ENCODE data around the gene SLC16A7. TPM values are rescaled to one million over a fixed set of nuclear protein-coding genes. Genes with fewer than 3 reads are reported as not detected.

The SLC16A7 gene
- polyA plus RNA-seq, 1 of the 3 experiments (the other 2 are of a cell fraction) = not detected

- no peak overlapping the region for H3K4me2 ChIP-seq
- no peaks in the 10 kb centered on the region for H4K20me1 ChIP-seq (ENCODE audit: insufficient read depth)
- ChIA-PET POLR2A (no interaction called here), CTCF (no interaction called here)
- no peaks in the 10 kb centered on the region for H3F3A ChIP-seq (replicated peaks; ENCODE audit: insufficient read depth)
- TF ChIP-seq NFIC (IDR thresholded peaks at IDR 0.05; ENCODE audit: borderline replicate concordance) = no peak
- no peak for TF ChIP-seq FOSL2 (IDR thresholded peaks at IDR 0.05; ENCODE audit: borderline replicate concordance, low read depth)
- TF ChIP-seq CTCF (IDR thresholded peaks at IDR 0.05) = no peak
- TF ChIP-seq EZH2phosphoT487 (IDR thresholded peaks at IDR 0.05; ENCODE audit: borderline replicate concordance, low read depth) = no peak
- TF ChIP-seq ELF1 (IDR thresholded peaks at IDR 0.05) = no peak
- TF ChIP-seq POLR2AphosphoS5 (IDR thresholded peaks at IDR 0.05; ENCODE audit: low read depth, low read length) = no peak
- TF ChIP-seq GABPA (IDR thresholded peaks at IDR 0.05; ENCODE audit: low read depth) = no peak
- no peak for TF ChIP-seq RCOR1 (IDR thresholded peaks at IDR 0.05; ENCODE audit: low read length)
- TF ChIP-seq RXRA (IDR thresholded peaks at IDR 0.05; ENCODE audit: borderline replicate concordance, low read depth) = no peak
- H2AFZ ChIP-seq (ENCODE audit: low read depth) = no peak overlapping the region
- 13% methylated on average over 2 of the region's 2 CpGs for WGBS (ENCODE audit: low lambda C conversion rate)
- H3K9me3 ChIP-seq = no peaks in the 10 kb centered on the region
- no peak overlapping the region for H3K4me3 ChIP-seq (ENCODE audit: low read depth in 2 of 2, low read length in 1 of 2)
- H3K4me1 ChIP-seq (ENCODE audit: control insufficient read depth in 1 of 2, insufficient read depth in 2 of 2, low read depth in 1 of 2, low read length in 1 of 2) = no peaks in the 10 kb centered on the region
- DNase-seq = no peak
- no peak overlapping the region for H3K27ac ChIP-seq (ENCODE audit: low read depth in 2 of 2, low read length in 1 of 2)
- H3K79me2 ChIP-seq (ENCODE audit: insufficient read depth) = no peaks in the 10 kb centered on the region
- no peaks in the 10 kb centered on the region for H3K9me2 ChIP-seq
- H3K27me3 ChIP-seq (ENCODE audit: insufficient read depth) = no peaks in the 10 kb centered on the region
- no peak overlapping the region for H3K9ac ChIP-seq
- H3K36me3 ChIP-seq (replicated peaks in 1 of 2; ENCODE audit: control insufficient read depth in 1 of 2, insufficient read depth in 2 of 2, low read length in 1 of 2) = no peaks in the 10 kb centered on the region
These were observed 16.2 kb upstream of the SLC16A7 start for GRCh38 chr12:59579631-59580030.

GRCh38 chr12:59580050-59580449, 15.8 kb upstream of the SLC16A7 start:
- Histone ChIP-seq H4K20me1 (ENCODE audit: insufficient read depth) (no peaks in the 10 kb centered on the region), H3K79me2 (ENCODE audit: insufficient read depth) (no peaks in the 10 kb centered on the region), H3F3A (replicated peaks; ENCODE audit: insufficient read depth) (no peaks in the 10 kb centered on the region), H3K27me3 (ENCODE audit: insufficient read depth) (no peaks in the 10 kb centered on the region), H3K9me2 (no peaks in the 10 kb centered on the region), H2AFZ (ENCODE audit: low read depth) (no peak overlapping the region), H3K9ac (no peak overlapping the region), H3K36me3 (replicated peaks in 1 of 2; ENCODE audit: control insufficient read depth in 1 of 2, insufficient read depth in 2 of 2, low read length in 1 of 2) (no peaks in the 10 kb centered on the region), H3K9me3 (no peaks in the 10 kb centered on the region), H3K4me2 (no peak overlapping the region), H3K27ac (ENCODE audit: low read depth in 2 of 2, low read length in 1 of 2) (no peak overlapping the region), H3K4me1 (ENCODE audit: control insufficient read depth in 1 of 2, insufficient read depth in 2 of 2, low read depth in 1 of 2, low read length in 1 of 2) (no peaks in the 10 kb centered on the region), H3K4me3 (ENCODE audit: low read depth in 2 of 2, low read length in 1 of 2) (no peak overlapping the region)
- TF ChIP-seq EP300 (IDR thresholded peaks at IDR 0.05; ENCODE audit: borderline replicate concordance in 1 of 2, low read depth in 1 of 2, low read length in 1 of 2) (no peak), RCOR1 (IDR thresholded peaks at IDR 0.05; ENCODE audit: low read length) (no peak), SIN3A (IDR thresholded peaks at IDR 0.05; ENCODE audit: borderline replicate concordance, low read depth, low read length) (no peak), RFX5 (IDR thresholded peaks at IDR 0.05; ENCODE audit: low read length) (no peak), IRF3 (IDR thresholded peaks at IDR 0.05; ENCODE audit: low read depth, low read length) (no peak), SMC3 (IDR thresholded peaks at IDR 0.05; ENCODE audit: low read depth, low read length) (no peak), TCF12 (IDR thresholded peaks at IDR 0.05) (no peak), USF1 (IDR thresholded peaks at IDR 0.05; ENCODE audit: borderline replicate concordance, low read depth) (no peak), ZBTB33 (IDR thresholded peaks at IDR 0.05; ENCODE audit: borderline replicate concordance, low read depth) (no peak), PBX3 (IDR thresholded peaks at IDR 0.05) (no peak), ELF1 (IDR thresholded peaks at IDR 0.05) (no peak), MEF2A (IDR thresholded peaks at IDR 0.05; ENCODE audit: borderline replicate concordance, low read depth) (no peak), FOXM1 (IDR thresholded peaks at IDR 0.05; ENCODE audit: low read depth) (no peak), RAD21 (IDR thresholded peaks at IDR 0.05; ENCODE audit: low read length) (no peak), POLR2AphosphoS5 (IDR thresholded peaks at IDR 0.05; ENCODE audit: low read depth, low read length) (no peak), NFIC (IDR thresholded peaks at IDR 0.05; ENCODE audit: borderline replicate concordance) (no peak)
- ChIA-PET POLR2A (no interaction called here), CTCF (no interaction called here)
- no peak for DNase-seq
- WGBS (ENCODE audit: low lambda C conversion rate) = 0% methylated on average over 2 of the region's 2 CpGs

Data from SK-N-SH (cell line).